Measurements from ENCODE around the gene RCC1.
"Not testable (repeated sequence)": the region's sequence is repeated elsewhere in the genome, so short reads cannot be mapped to it uniquely, and the experiment has no call there.

DNA sequence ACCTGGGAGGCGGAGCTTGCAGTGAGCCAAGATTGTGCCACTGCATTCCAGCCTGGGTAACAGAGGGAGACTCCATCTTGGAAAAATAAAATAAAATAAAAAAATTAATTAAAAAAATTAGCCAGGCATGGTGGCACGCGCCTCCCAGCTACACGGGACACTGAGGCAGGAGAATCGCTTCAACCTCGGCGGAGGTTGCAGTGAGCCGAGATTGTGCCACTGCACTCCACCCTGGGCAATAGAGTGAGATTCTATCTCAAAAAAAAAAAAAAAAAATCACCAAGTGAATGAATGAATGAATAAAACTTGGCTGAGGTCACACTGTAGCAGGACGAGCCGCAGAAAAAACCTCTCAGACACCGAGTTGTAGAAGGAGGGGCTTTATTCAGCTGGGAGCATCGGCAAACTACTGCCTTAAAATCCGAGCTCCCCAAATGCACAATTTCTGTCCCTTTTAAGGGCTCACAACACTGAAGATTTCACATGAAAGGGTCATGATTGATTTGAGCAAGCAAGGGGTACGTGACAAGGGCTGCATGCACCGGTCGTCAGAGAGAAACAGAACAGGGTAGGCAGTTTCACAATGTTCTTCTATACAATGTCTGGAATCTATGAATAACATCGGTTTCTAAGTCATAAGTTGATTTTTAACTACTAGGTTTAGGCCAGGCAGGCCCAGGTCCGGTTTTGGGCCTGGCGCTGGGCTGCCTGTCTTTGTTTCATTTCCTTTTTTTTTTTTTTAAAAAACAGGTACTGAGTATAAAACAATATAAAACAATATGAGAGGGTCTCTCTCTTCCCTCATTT is 80.9 kb downstream of the RCC1 start:
- TF ChIP-seq, protein P1, sequence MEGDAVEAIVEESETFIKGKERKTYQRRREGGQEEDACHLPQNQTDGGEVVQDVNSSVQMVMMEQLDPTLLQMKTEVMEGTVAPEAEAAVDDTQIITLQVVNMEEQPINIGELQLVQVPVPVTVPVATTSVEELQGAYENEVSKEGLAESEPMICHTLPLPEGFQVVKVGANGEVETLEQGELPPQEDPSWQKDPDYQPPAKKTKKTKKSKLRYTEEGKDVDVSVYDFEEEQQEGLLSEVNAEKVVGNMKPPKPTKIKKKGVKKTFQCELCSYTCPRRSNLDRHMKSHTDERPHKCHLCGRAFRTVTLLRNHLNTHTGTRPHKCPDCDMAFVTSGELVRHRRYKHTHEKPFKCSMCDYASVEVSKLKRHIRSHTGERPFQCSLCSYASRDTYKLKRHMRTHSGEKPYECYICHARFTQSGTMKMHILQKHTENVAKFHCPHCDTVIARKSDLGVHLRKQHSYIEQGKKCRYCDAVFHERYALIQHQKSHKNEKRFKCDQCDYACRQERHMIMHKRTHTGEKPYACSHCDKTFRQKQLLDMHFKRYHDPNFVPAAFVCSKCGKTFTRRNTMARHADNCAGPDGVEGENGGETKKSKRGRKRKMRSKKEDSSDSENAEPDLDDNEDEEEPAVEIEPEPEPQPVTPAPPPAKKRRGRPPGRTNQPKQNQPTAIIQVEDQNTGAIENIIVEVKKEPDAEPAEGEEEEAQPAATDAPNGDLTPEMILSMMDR (IDR thresholded peaks at IDR 0.05; ENCODE audit: insufficient read depth, low read depth, low read length): not testable (repeated sequence)
- TF ChIP-seq EZH2 (IDR thresholded peaks at IDR 0.05; ENCODE audit: insufficient read depth, low read length): not testable (repeated sequence)
